H9 (cell line): Measurements from ENCODE around the gene ADAMTS15. TPM values are rescaled to one million over a fixed set of nuclear protein-coding genes. Genes with fewer than 3 reads are reported as not detected.

Source experiments
- DNase-seq: peaks from one replicate; pipeline ENCODE4 v3.0.0-alpha.2; 2017
- H2AFZ ChIP-seq: one replicate; pipeline ENCODE4 v1.6.1; 2013; ENCODE audit warnings: mild to moderate bottlenecking, low read length, control low read depth, moderate library complexity
- H2AK5ac ChIP-seq: 2 replicates; pipeline ENCODE4 v1.6.1; 2013; ENCODE audit warnings: low read length, control low read depth, mixed read lengths; ENCODE audit not compliant: insufficient read length
- H2BK120ac ChIP-seq: one replicate; pipeline ENCODE4 v1.6.1; 2013; ENCODE audit warnings: low read depth, mild to moderate bottlenecking, low read length, control low read depth, inconsistent platforms; ENCODE audit not compliant: poor library complexity, severe bottlenecking
- H2BK12ac ChIP-seq: 2 replicates; pipeline ENCODE4 v1.6.1; 2013; ENCODE audit warnings: low read length, control low read depth, mixed read lengths, low read depth; ENCODE audit not compliant: insufficient read length
- H2BK15ac ChIP-seq: 2 replicates; pipeline ENCODE4 v1.6.1; 2013; ENCODE audit warnings: low read depth, low read length, control low read depth
- H2BK20ac ChIP-seq: one replicate; pipeline ENCODE4 v1.6.1; 2013; ENCODE audit warnings: low read depth, mild to moderate bottlenecking, low read length, control low read depth, inconsistent platforms; ENCODE audit not compliant: poor library complexity, severe bottlenecking
- H2BK5ac ChIP-seq: 2 replicates; pipeline ENCODE4 v1.6.1; 2013; ENCODE audit warnings: low read length, control low read depth, mixed read lengths; ENCODE audit not compliant: insufficient read length
- H3K14ac ChIP-seq: 2 replicates; pipeline ENCODE4 v1.6.1; 2013; ENCODE audit warnings: low read length, control low read depth; ENCODE audit not compliant: insufficient read depth
- H3K18ac ChIP-seq: 2 replicates; pipeline ENCODE4 v1.6.1; 2013; ENCODE audit warnings: low read depth, mild to moderate bottlenecking, mixed read lengths, low read length, control low read depth; ENCODE audit not compliant: insufficient read length
- H3K23ac ChIP-seq: 2 replicates; pipeline ENCODE4 v1.6.1; 2013; ENCODE audit warnings: low read length, control low read depth, mixed read lengths, low read depth; ENCODE audit not compliant: insufficient read length
- H3K23me2 ChIP-seq: 2 replicates; pipeline ENCODE4 v1.6.1; 2013; ENCODE audit warnings: low read depth, mild to moderate bottlenecking, mixed read lengths, low read length, control low read depth; ENCODE audit not compliant: insufficient read length, poor library complexity, severe bottlenecking
- H3K27ac ChIP-seq: 2 replicates; pipeline ENCODE4 v1.5.1; 2013; ENCODE audit warnings: low read length, control low read depth, mixed read lengths, low read depth; ENCODE audit not compliant: insufficient read length
- H3K27me3 ChIP-seq: 2 replicates; pipeline ENCODE4 v1.6.1; 2013; ENCODE audit warnings: low read length, control low read depth, inconsistent platforms; ENCODE audit not compliant: insufficient read depth
- H3K4ac ChIP-seq: 2 replicates; pipeline ENCODE4 v1.6.1; 2013; ENCODE audit warnings: low read depth, mild to moderate bottlenecking, control low read depth, inconsistent platforms, low read length, moderate library complexity
- H3K4me1 ChIP-seq: 2 replicates; pipeline ENCODE4 v1.6.1; 2013; ENCODE audit warnings: low read length, control low read depth, inconsistent platforms; ENCODE audit not compliant: insufficient read depth
- H3K4me2 ChIP-seq: 2 replicates; pipeline ENCODE4 v1.6.1; 2013; ENCODE audit warnings: low read length, control low read depth, mixed read lengths; ENCODE audit not compliant: insufficient read length, insufficient read depth
- H3K56ac ChIP-seq: 2 replicates; pipeline ENCODE4 v1.6.1; 2013; ENCODE audit warnings: low read depth, mild to moderate bottlenecking, mixed read lengths, low read length, control low read depth; ENCODE audit not compliant: insufficient read length
- H3K79me1 ChIP-seq: 2 replicates; pipeline ENCODE4 v1.6.1; 2013; ENCODE audit warnings: low read depth, mild to moderate bottlenecking, moderate library complexity, low read length, control low read depth, inconsistent platforms; ENCODE audit not compliant: insufficient read depth, poor library complexity, severe bottlenecking
- H3K79me2 ChIP-seq: 2 replicates; pipeline ENCODE4 v1.6.1; 2013; ENCODE audit warnings: low read length, control low read depth, inconsistent platforms; ENCODE audit not compliant: insufficient read depth
- H3K9ac ChIP-seq: 2 replicates; pipeline ENCODE4 v1.6.1; 2013; ENCODE audit warnings: low read length, control low read depth, mixed read lengths; ENCODE audit not compliant: insufficient read length; ENCODE audit errors: extremely low read depth
- H3K9me3 ChIP-seq: one replicate; pipeline ENCODE4 v1.6.1; 2013; ENCODE audit warnings: low read depth, low read length, inconsistent platforms; ENCODE audit not compliant: control insufficient read depth
- H3T11ph ChIP-seq: one replicate; pipeline ENCODE4 v1.6.1; 2013; ENCODE audit warnings: mild to moderate bottlenecking, low read length, control low read depth, inconsistent platforms
- H4K20me1 ChIP-seq: one replicate; pipeline ENCODE4 v1.6.1; 2013; ENCODE audit not compliant: control insufficient read depth, insufficient read length, insufficient read depth
- H4K5ac ChIP-seq: 2 replicates; pipeline ENCODE4 v1.6.1; 2013; ENCODE audit warnings: low read depth, mild to moderate bottlenecking, mixed read lengths, low read length, control low read depth; ENCODE audit not compliant: insufficient read length
- H4K8ac ChIP-seq: replicated peaks from 2 replicates; pipeline ENCODE4 v1.6.1; 2013; ENCODE audit warnings: low read length, control low read depth, mixed read lengths, low read depth; ENCODE audit not compliant: insufficient read length
- H4K91ac ChIP-seq: 2 replicates; pipeline ENCODE4 v1.6.1; 2013; ENCODE audit warnings: low read depth, mild to moderate bottlenecking, moderate library complexity, mixed read lengths, low read length, control low read depth; ENCODE audit not compliant: insufficient read length
- H3K27ac Mint-ChIP-seq, 3 experiments: 2 replicates in 2 of 3; 3 replicates in 1 of 3; pipeline ENCODE4 v1.8.0; 2020 to 2021; ENCODE audit warnings: mixed read lengths in 3 of 3, mild to moderate bottlenecking in 1 of 3, moderate library complexity in 1 of 3
- H3K27me3 Mint-ChIP-seq: 2 replicates; pipeline ENCODE4 v1.8.0; 2021; ENCODE audit warnings: low read depth, mild to moderate bottlenecking, moderate library complexity, mixed read lengths
- H3K36me3 Mint-ChIP-seq, 3 experiments: 2 replicates in 2 of 3; 3 replicates in 1 of 3; pipeline ENCODE4 v1.8.0; 2020 to 2021; ENCODE audit warnings: low read depth in 3 of 3, mixed read lengths in 3 of 3; ENCODE audit not compliant: insufficient read depth in 1 of 3
- H3K4me1 Mint-ChIP-seq, 2 experiments: 2 replicates each; pipeline ENCODE4 v1.8.0; 2020; ENCODE audit warnings: mixed read lengths in 2 of 2
- H3K4me3 Mint-ChIP-seq, 2 experiments: 2 replicates in 1 of 2; 3 replicates in 1 of 2; pipeline ENCODE4 v1.8.0; 2020 to 2021; ENCODE audit warnings: mild to moderate bottlenecking in 2 of 2, mixed read lengths in 2 of 2, moderate library complexity in 1 of 2
- H3K9me3 Mint-ChIP-seq, 2 experiments: 2 replicates in 1 of 2; 3 replicates in 1 of 2; pipeline ENCODE4 v1.8.0; 2020; ENCODE audit warnings: mild to moderate bottlenecking in 2 of 2, mixed read lengths in 2 of 2, moderate library complexity in 1 of 2
- CTCF ChIP-seq: fragments of 200-600 bp; sonication (generic); conservative IDR thresholded peaks from 3 replicates; pipeline ENCODE4 v1.8.0; 2021; ENCODE audit warnings: antibody characterized with exemption, mild to moderate bottlenecking
- WGBS: extraction: QIAGEN DNeasy Blood & Tissue Kit; methylation state at CpG from one replicate; pipeline ENCODE4 v1.1.7; 2013; ENCODE audit warnings: missing lambda C conversion rate, low lambda C conversion rate, mixed read lengths; ENCODE audit not compliant: insufficient read length; ENCODE audit errors: extremely low coverage; 5-methylcytosine and 5-hydroxymethylcytosine counted together
- total RNA-seq: library from RNA; stranded (reverse); gene quantifications from 2 replicates; pipeline ENCODE4 v1.2.1, GENCODE V29; 2021

The ADAMTS15 gene
- total RNA-seq, 1 experiment from 2014 or later, result 1.3 TPM

- no peak overlapping the region for H3K4me2 ChIP-seq
- H3K27ac ChIP-seq, result no peak overlapping the region
- no peaks in the 10 kb centered on the region; a peak in 1 of 5 replicates for H3K9me3 Mint-ChIP-seq
- H3K36me3 Mint-ChIP-seq, result peaks cover 0 to 29% (median 2%) of the 10 kb centered on the region in 3 experiments; a peak in 4 of 7 replicates
- H2BK120ac ChIP-seq, result no peak overlapping the region
- no peak overlapping the region for H3K27ac Mint-ChIP-seq
- H3K79me2 ChIP-seq, result no peaks in the 10 kb centered on the region
- H3K9me3 ChIP-seq, result no peaks in the 10 kb centered on the region
- TF ChIP-seq CTCF, result no peak
- no peak overlapping the region for H4K8ac ChIP-seq
- H3K14ac ChIP-seq, result no peak overlapping the region
- H3K56ac ChIP-seq, result no peak overlapping the region
- no peak for DNase-seq
- no CpG with 5 or more reads among the region's 22 CpGs for WGBS
- H2BK5ac ChIP-seq, result no peak overlapping the region
- H3K9ac ChIP-seq, result no peak overlapping the region
- H2BK20ac ChIP-seq, result no peak overlapping the region
- H2AK5ac ChIP-seq, result no peak overlapping the region
- H3K23me2 ChIP-seq, result peaks cover 2% of the 10 kb centered on the region
- H2AFZ ChIP-seq, result no peak overlapping the region
- H3K27me3 Mint-ChIP-seq, result peaks cover 34% of the 10 kb centered on the region
- peaks cover 30 to 37% of the 10 kb centered on the region in 2 experiments for H3K4me1 Mint-ChIP-seq
- H4K91ac ChIP-seq, result no peak overlapping the region
- no peaks in the 10 kb centered on the region for H3K79me1 ChIP-seq
- no peak overlapping the region for H3K4me3 Mint-ChIP-seq
- H3K18ac ChIP-seq, result no peak overlapping the region
- H4K5ac ChIP-seq, result no peak overlapping the region
- no peaks in the 10 kb centered on the region; the same call in 1 of the 2 replicates for H3K4me1 ChIP-seq
- no peak overlapping the region for H3T11ph ChIP-seq
- no peaks in the 10 kb centered on the region for H4K20me1 ChIP-seq
- no peak overlapping the region for H3K4ac ChIP-seq
- H2BK12ac ChIP-seq, result no peak overlapping the region
- H2BK15ac ChIP-seq, result no peak overlapping the region
- no peak overlapping the region for H3K23ac ChIP-seq
- H3K27me3 ChIP-seq, result peaks cover 8% of the 10 kb centered on the region
Observed at GRCh38 chr11:130422251-130422995, 26.0 kb upstream of the ADAMTS15 start.
